Right lobe of liver (tissue), 6 donors: ENCODE results near the gene RBMS3. TPM values are rescaled to one million over a fixed set of nuclear protein-coding genes. Genes with fewer than 3 reads are reported as not detected.

ENCODE experiments used
- ATAC-seq, 4 donors: fragments of 200-7000 bp; cut with Tn5 transposase; one replicate each; pipeline ENCODE4 v1.9.1; 2020; ENCODE audit warnings: mild to moderate bottlenecking in 4 of 4, moderate library complexity in 4 of 4
- DNase-seq, 3 donors: peaks; one replicate each; pipeline ENCODE4 v3.0.0-alpha.2; 2020
- H3K27ac ChIP-seq, 3 donors: fragments of 200-600 bp; one replicate each; pipeline ENCODE4 v1.8.0; 2022
- H3K27me3 ChIP-seq, 2 donors: fragments of 200-600 bp; one replicate each; pipeline ENCODE4 v1.8.0; 2022
- H3K36me3 ChIP-seq, 4 donors: fragments of 200-600 bp; sonication (generic) in 1 of 4; one replicate each; pipeline versions ENCODE4 v1.5.1 to v1.8.0; 2017 to 2022; ENCODE audit warnings: control low read depth in 1 of 4
- H3K4me1 ChIP-seq, 4 donors: fragments of 200-600 bp; sonication (generic) in 1 of 4; one replicate each; pipeline versions ENCODE4 v1.5.1 to v1.8.0; 2017 to 2022; ENCODE audit warnings: control low read depth in 1 of 4
- H3K4me3 ChIP-seq, 3 donors: fragments of 200-600 bp; one replicate each; pipeline ENCODE4 v1.8.0; 2022
- H3K9me3 ChIP-seq, 4 donors: fragments of 200-600 bp; sonication (generic) in 1 of 4; one replicate each; pipeline versions ENCODE4 v1.5.1 to v1.8.0; 2017 to 2022; ENCODE audit warnings: control low read depth in 1 of 4
- CTCF ChIP-seq, 4 donors: fragments of 200-600 bp in 3 of 4; fragments of 450-650 bp in 1 of 4; IDR thresholded peaks; one replicate each; pipeline versions ENCODE4 v1.5.1 to v1.8.0; 2016 to 2022; ENCODE audit warnings: antibody characterized with exemption in 4 of 4, mild to moderate bottlenecking in 2 of 4
- POLR2A ChIP-seq: fragments of 450-650 bp; IDR thresholded peaks from one replicate; pipeline ENCODE4 v1.6.1; 2017; ENCODE audit warnings: antibody characterized with exemption, mild to moderate bottlenecking
- WGBS: methylation state at CpG from one replicate; pipeline ENCODE4 v1.1.6; 2018; ENCODE audit warnings: low coverage, low lambda C conversion rate; ENCODE audit not compliant: insufficient coverage; ENCODE audit errors: missing lambda C conversion rate; 5-methylcytosine and 5-hydroxymethylcytosine counted together
- intact Hi-C, 2 donors: fragments of 100-400 bp; cut with DNase I; formaldehyde crosslinking; loops; one replicate each; pipeline versions ENCODE4 v1.11.2 to v1.14.1; 2022
- total RNA-seq, 6 experiments: library from RNA; depleted of rRNA in 2 of 6; stranded (reverse); fragments of >200 nt in 2 of 6; fragmentation: NEBNext Ultra II Directional in 3 of 6; extraction: Animal tissue kit (Norgen Biotek cat#: 25700) in 3 of 6; gene quantifications; one replicate each; pipeline versions ENCODE4 v1.1.0 to v1.2.4, GENCODE V29; 2016 to 2023
- donor health status: DM: no; HTN: yes; CAD: no.
- donor health status: DM: no; HTN: no; CAD: no.
- donor health status: DM: no; HTN: no; CAD: no.
- donor health status: DM: no; HTN: yes; CAD: no.
- donor health status: DM: no; HTN: yes; CAD: no.

The RBMS3 gene
- total RNA-seq, 6 experiments from 2014 or later, result 6.3 to 11.5 (median 8.3) TPM

GRCh38 chr3:29747991-29748390, 467.1 kb downstream of the RBMS3 start:
- intact Hi-C loops, result no loop called here
- H3K9me3 ChIP-seq, result no peaks in the 10 kb centered on the region
- no peak overlapping the region for H3K4me3 ChIP-seq
- DNase-seq, result no peak
- H3K27ac ChIP-seq, result no peak overlapping the region
- TF ChIP-seq POLR2A (no peak), CTCF (IDR thresholded peaks at IDR 0.05) (no peak)
- H3K27me3 ChIP-seq, result no peaks in the 10 kb centered on the region
- no peaks in the 10 kb centered on the region for H3K4me1 ChIP-seq
- peak in 1 of 4 donors; percentile 55 for ATAC-seq
- H3K36me3 ChIP-seq, result no peaks in the 10 kb centered on the region

GRCh38 chr3:29751647-29752314, 470.9 kb downstream of the RBMS3 start:
- no peaks in the 10 kb centered on the region for H3K36me3 ChIP-seq

GRCh38 chr3:29754346-29754745, 473.5 kb downstream of the RBMS3 start:
- no peak for TF ChIP-seq POLR2A
- TF ChIP-seq CTCF (IDR thresholded peaks at IDR 0.05), result no peak
- Histone ChIP-seq H3K4me1 (peaks cover 0 to 23% (median 11%) of the 10 kb centered on the region in 4 donors), H3K9me3 (no peaks in the 10 kb centered on the region), H3K36me3 (no peaks in the 10 kb centered on the region), H3K27me3 (no peaks in the 10 kb centered on the region), H3K4me3 (no peak overlapping the region), H3K27ac (no peak overlapping the region)
- DNase-seq, result no peak
- ATAC-seq, result no peak
- intact Hi-C loops, result no loop called here
- 86% methylated on average over 1 of the region's 1 CpG for WGBS

More at GRCh38 chr3:29751647-29752314, 470.9 kb downstream of the RBMS3 start:
- H3K9me3 ChIP-seq, result no peaks in the 10 kb centered on the region
- intact Hi-C loops, result no loop called here
- no peak for ATAC-seq
- no peaks in the 10 kb centered on the region for H3K27me3 ChIP-seq
- WGBS, result 57% methylated on average over 6 of the region's 9 CpGs
- no peak overlapping the region for H3K27ac ChIP-seq
- DNase-seq, result no peak
- TF ChIP-seq POLR2A, result no peak
- TF ChIP-seq CTCF (IDR thresholded peaks at IDR 0.05), result no peak
- H3K4me3 ChIP-seq, result no peak overlapping the region
- peaks cover 0 to 1% (median under 1%) of the 10 kb centered on the region in 4 donors for H3K4me1 ChIP-seq

- Histone ChIP-seq H3K36me3 (no peaks in the 10 kb centered on the region), H3K4me1 (peaks cover 0 to 28% (median 12%) of the 10 kb centered on the region in 4 donors), H3K27ac (no peak overlapping the region), H3K27me3 (no peaks in the 10 kb centered on the region), H3K9me3 (no peaks in the 10 kb centered on the region), H3K4me3 (no peak overlapping the region)
- ATAC-seq, result no peak
- no peak for DNase-seq
- 54% methylated on average over 1 of the region's 1 CpG for WGBS
- intact Hi-C loops, result no loop called here
- TF ChIP-seq POLR2A, result no peak
- TF ChIP-seq CTCF (IDR thresholded peaks at IDR 0.05), result no peak
Measured at GRCh38 chr3:29755416-29755815, 474.5 kb downstream of the RBMS3 start.
